Hepatocyte (in vitro differentiated cells): ENCODE data around the gene MBNL3.

Source experiments
- EZH2 ChIP-seq: fragments of 200-600 bp; sonication (generic); IDR thresholded peaks from 2 replicates; pipeline ENCODE4 v1.6.1; 2016; ENCODE audit warnings: antibody characterized with exemption, mild to moderate bottlenecking, borderline replicate concordance
- EZH2phosphoT487 ChIP-seq: fragments of 200-600 bp; sonication (generic); IDR thresholded peaks from one replicate; pipeline ENCODE4 v1.6.1; 2018; ENCODE audit warnings: antibody characterized with exemption, mild to moderate bottlenecking, low read depth, moderate library complexity; ENCODE audit not compliant: unreplicated experiment, severe bottlenecking
- TF ChIP-seq, protein P1 (sequence below): fragments of 200-600 bp; sonication (generic); IDR thresholded peaks from 2 replicates; pipeline ENCODE4 v1.5.1; 2016; ENCODE audit warnings: antibody characterized with exemption, mild to moderate bottlenecking; ENCODE audit not compliant: poor library complexity

DNA sequence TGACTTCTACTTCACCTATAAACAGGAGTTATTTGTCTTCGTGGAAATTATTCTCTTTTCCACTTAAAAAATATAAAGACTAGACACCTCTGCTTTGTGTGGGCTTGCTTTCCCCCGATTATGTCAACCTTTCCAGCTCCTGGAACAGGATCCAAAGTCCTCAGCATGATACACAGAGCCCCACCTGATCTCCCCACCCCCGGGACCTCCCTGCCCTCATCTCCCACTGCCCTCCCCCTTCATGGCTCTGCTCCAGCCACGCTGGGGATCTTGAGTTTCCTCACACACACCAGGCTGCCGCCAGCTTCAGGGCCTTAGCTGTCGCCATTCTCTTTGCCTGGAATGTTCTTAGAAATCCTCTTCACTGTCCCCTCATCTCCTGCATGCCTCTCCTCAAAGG lies 55.3 kb downstream of the MBNL3 start:
- TF ChIP-seq, protein P1, sequence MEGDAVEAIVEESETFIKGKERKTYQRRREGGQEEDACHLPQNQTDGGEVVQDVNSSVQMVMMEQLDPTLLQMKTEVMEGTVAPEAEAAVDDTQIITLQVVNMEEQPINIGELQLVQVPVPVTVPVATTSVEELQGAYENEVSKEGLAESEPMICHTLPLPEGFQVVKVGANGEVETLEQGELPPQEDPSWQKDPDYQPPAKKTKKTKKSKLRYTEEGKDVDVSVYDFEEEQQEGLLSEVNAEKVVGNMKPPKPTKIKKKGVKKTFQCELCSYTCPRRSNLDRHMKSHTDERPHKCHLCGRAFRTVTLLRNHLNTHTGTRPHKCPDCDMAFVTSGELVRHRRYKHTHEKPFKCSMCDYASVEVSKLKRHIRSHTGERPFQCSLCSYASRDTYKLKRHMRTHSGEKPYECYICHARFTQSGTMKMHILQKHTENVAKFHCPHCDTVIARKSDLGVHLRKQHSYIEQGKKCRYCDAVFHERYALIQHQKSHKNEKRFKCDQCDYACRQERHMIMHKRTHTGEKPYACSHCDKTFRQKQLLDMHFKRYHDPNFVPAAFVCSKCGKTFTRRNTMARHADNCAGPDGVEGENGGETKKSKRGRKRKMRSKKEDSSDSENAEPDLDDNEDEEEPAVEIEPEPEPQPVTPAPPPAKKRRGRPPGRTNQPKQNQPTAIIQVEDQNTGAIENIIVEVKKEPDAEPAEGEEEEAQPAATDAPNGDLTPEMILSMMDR: no peak
- TF ChIP-seq EZH2 (no peak), EZH2phosphoT487 (no peak)
